Tibial nerve (tissue), 4 donors: ENCODE data around the gene URB1.

Source experiments
- CTCF ChIP-seq, 5 experiments: fragments of 200-600 bp in 3 of 5; fragments of 450-650 bp in 2 of 5; sonication (generic) in 3 of 5; IDR thresholded peaks; one replicate each; pipeline ENCODE4 v1.5.1; 2016 to 2019; ENCODE audit warnings: antibody characterized with exemption in 5 of 5, mild to moderate bottlenecking in 3 of 5, moderate library complexity in 2 of 5
- EP300 ChIP-seq, 2 donors: sonication (generic); formaldehyde crosslinking; IDR thresholded peaks; one replicate each; pipeline ENCODE4 v1.6.1; 2017; ENCODE audit warnings: antibody characterized with exemption in 2 of 2, mild to moderate bottlenecking in 1 of 2
- POLR2A ChIP-seq, 2 donors: fragments of 450-650 bp; IDR thresholded peaks; one replicate each; pipeline ENCODE4 v1.6.1; 2017; ENCODE audit warnings: antibody characterized with exemption in 2 of 2, mild to moderate bottlenecking in 2 of 2, moderate library complexity in 2 of 2

GRCh38 chr21:32335601-32336575 lies 56.9 kb downstream of the URB1 start:
- no peak for TF ChIP-seq CTCF (IDR thresholded peaks at IDR 0.05)
- TF ChIP-seq POLR2A (IDR thresholded peaks at IDR 0.05): peak; percentile 6 to 63
- TF ChIP-seq EP300 (IDR thresholded peaks at IDR 0.05): peak; percentile 60 to 94
